Skeletal muscle satellite cell (primary cell): ENCODE results near the gene DDX31. TPM values are rescaled to one million over a fixed set of nuclear protein-coding genes. Genes with fewer than 3 reads are reported as not detected.
"Not testable (repeated sequence)": the region's sequence is repeated elsewhere in the genome, so short reads cannot be mapped to it uniquely, and the experiment has no call there.

ENCODE experiments used
- H3K27me3 ChIP-seq: 2 replicates; pipeline ENCODE4 v1.7.0; 2013; ENCODE audit warnings: low read length; ENCODE audit not compliant: control insufficient read depth, insufficient read depth
- H3K36me3 ChIP-seq: 2 replicates; pipeline ENCODE4 v1.7.0; 2013; ENCODE audit warnings: mild to moderate bottlenecking, control low read depth, low read length; ENCODE audit not compliant: insufficient read depth
- H3K4me1 ChIP-seq: 2 replicates; pipeline ENCODE4 v1.7.0; 2013; ENCODE audit warnings: low read length; ENCODE audit not compliant: control insufficient read depth, insufficient read depth
- H3K4me2 ChIP-seq: 2 replicates; pipeline ENCODE4 v1.7.0; 2013; ENCODE audit warnings: mild to moderate bottlenecking, low read length
- H3K4me3 ChIP-seq: 2 replicates; pipeline ENCODE4 v1.7.0; 2013; ENCODE audit warnings: low read length
- H3K9ac ChIP-seq: 2 replicates; pipeline ENCODE4 v1.7.0; 2013; ENCODE audit warnings: mild to moderate bottlenecking, low read depth, low read length, moderate library complexity
- H3K9me3 ChIP-seq: replicated peaks from 2 replicates; pipeline ENCODE4 v1.7.0; 2013; ENCODE audit warnings: mild to moderate bottlenecking, control low read depth, low read length
- total RNA-seq: library from RNA; depleted of rRNA; stranded (reverse); fragments of >200 nt; gene quantifications from 2 replicates; pipeline ENCODE4 v1.2.3, GENCODE V29; 2012; rRNA removed

DDX31 gene
- total RNA-seq: 15.1 and 16.2 TPM in 2 replicates

GRCh38 chr9:132669698-132670456 is at the start of gene DDX31:
Gene DDX31 (minus strand): TSS chr9:132669983. CDS start chr9:132669934, 49 bp downstream.
- H3K4me3 ChIP-seq: peak within 1 kb of the TSS; percentile 99
- peak within 1 kb of the TSS; percentile 99 for H3K4me2 ChIP-seq
- peak within 1 kb of the TSS; percentile 100 for H3K9ac ChIP-seq
- peaks cover 9% of the 10 kb centered on the region for H3K36me3 ChIP-seq
- H3K4me1 ChIP-seq: peaks cover 18% of the 10 kb centered on the region
- H3K27me3 ChIP-seq: no peaks in the 10 kb centered on the region
- no peaks in the 10 kb centered on the region for H3K9me3 ChIP-seq

DNA sequence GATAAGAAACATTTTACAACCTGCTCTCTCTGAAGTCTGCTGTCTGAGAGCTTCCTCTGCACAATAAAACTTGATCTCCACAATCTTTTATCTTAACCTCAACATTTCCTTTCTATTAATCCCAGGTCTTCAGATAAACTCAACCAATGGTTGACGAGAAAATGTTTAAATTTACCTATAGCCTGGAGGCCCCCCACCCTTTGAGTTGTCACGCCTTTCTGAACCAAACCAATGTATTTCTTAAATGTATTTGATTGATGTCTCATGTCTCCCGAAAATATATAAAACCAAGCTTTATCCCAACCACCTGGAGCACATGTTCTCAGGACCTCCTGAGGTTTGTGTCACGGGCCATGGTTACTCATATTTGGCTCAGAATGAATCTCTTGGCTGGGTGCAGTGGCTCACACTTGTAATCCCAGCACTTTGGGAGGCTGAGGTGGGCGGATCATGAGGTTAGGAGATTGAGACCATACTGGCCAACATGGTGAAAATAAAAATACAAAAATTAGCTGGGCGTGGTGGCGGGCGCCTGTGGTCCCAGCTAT is 48.7 kb upstream of the DDX31 start:
- H3K4me3 ChIP-seq, H3K4me1 ChIP-seq, H3K4me2 ChIP-seq, H3K9me3 ChIP-seq, H3K36me3 ChIP-seq, H3K9ac ChIP-seq: not testable (repeated sequence)
- peaks cover 36% of the 10 kb centered on the region for H3K27me3 ChIP-seq

GRCh38 chr9:132717326-132717945 is 47.7 kb upstream of the DDX31 start:
- no peaks in the 10 kb centered on the region for H3K36me3 ChIP-seq
- no peaks in the 10 kb centered on the region for H3K9me3 ChIP-seq
- no peak overlapping the region for H3K4me3 ChIP-seq
- no peak overlapping the region for H3K9ac ChIP-seq
- peaks cover 35% of the 10 kb centered on the region for H3K27me3 ChIP-seq
- H3K4me1 ChIP-seq: no peaks in the 10 kb centered on the region
- no peak overlapping the region for H3K4me2 ChIP-seq

GRCh38 chr9:132716007-132716406 is 46.2 kb upstream of the DDX31 start:
- no peaks in the 10 kb centered on the region for H3K36me3 ChIP-seq
- H3K27me3 ChIP-seq: peaks cover 26% of the 10 kb centered on the region
- H3K4me3 ChIP-seq: no peak overlapping the region
- H3K9me3 ChIP-seq: no peaks in the 10 kb centered on the region
- no peak overlapping the region for H3K4me2 ChIP-seq
- no peak overlapping the region for H3K9ac ChIP-seq
- H3K4me1 ChIP-seq: no peaks in the 10 kb centered on the region

- no peaks in the 10 kb centered on the region for H3K9me3 ChIP-seq
- no peaks in the 10 kb centered on the region for H3K4me1 ChIP-seq
- H3K4me2 ChIP-seq: no peak overlapping the region
- H3K27me3 ChIP-seq: peaks cover 26% of the 10 kb centered on the region
- no peak overlapping the region for H3K9ac ChIP-seq
- H3K4me3 ChIP-seq: no peak overlapping the region
- no peaks in the 10 kb centered on the region for H3K36me3 ChIP-seq
Observed at GRCh38 chr9:132712753-132713152, 43.0 kb upstream of the DDX31 start.

GRCh38 chr9:132711846-132712245 is 42.1 kb upstream of the DDX31 start:
- Histone ChIP-seq H3K36me3 (no peaks in the 10 kb centered on the region), H3K4me3 (no peak overlapping the region), H3K27me3 (peaks cover 17% of the 10 kb centered on the region), H3K4me2 (no peak overlapping the region), H3K9ac (no peak overlapping the region), H3K4me1 (no peaks in the 10 kb centered on the region), H3K9me3 (no peaks in the 10 kb centered on the region)

DNA sequence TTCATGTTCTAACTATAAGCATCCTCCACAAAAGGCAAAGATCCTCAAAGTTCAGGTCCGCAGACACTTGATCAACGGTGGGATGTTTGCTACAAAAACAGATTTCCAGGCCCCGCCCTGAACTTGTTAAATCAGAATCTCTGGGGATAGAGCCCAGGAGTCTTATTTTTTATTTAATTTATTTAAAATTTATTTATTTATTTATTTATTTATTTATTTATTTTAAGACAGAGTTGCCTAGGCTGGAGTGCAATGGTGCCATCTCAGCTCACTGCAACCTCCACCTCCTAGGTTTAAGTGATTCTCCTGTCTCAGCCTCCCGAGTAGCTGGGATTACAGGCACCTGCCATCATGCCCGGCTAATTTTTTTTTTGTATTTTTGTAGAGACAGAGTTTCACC is 41.4 kb upstream of the DDX31 start:
- H3K9me3 ChIP-seq, H3K36me3 ChIP-seq, H3K9ac ChIP-seq, H3K4me1 ChIP-seq, H3K4me2 ChIP-seq, H3K4me3 ChIP-seq: not testable (repeated sequence)
- H3K27me3 ChIP-seq: peaks cover 20% of the 10 kb centered on the region

DNA sequence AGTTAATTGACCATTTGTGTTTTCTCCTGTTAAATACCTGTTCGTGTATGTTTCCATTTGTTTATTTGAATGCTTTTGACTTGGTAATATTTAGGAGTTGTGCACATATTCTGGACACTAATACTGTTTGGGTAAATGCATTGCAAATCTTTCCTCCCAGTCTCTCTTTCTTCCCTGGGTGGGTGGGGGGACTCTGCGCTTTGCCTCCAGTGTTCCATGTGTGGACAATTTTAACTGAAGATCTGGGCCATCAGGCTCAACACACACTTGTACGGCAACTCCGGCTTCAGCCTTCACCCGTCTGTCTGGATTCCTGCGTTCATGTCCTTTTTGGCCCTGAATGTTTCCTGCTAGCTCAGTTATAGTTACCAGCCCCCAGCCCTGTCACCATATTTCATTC is 40.5 kb upstream of the DDX31 start:
- H3K9me3 ChIP-seq: no peaks in the 10 kb centered on the region
- H3K27me3 ChIP-seq: peaks cover 24% of the 10 kb centered on the region
- H3K36me3 ChIP-seq: no peaks in the 10 kb centered on the region
- no peaks in the 10 kb centered on the region for H3K4me1 ChIP-seq
- no peak overlapping the region for H3K4me3 ChIP-seq
- no peak overlapping the region for H3K4me2 ChIP-seq
- no peak overlapping the region for H3K9ac ChIP-seq

DNA sequence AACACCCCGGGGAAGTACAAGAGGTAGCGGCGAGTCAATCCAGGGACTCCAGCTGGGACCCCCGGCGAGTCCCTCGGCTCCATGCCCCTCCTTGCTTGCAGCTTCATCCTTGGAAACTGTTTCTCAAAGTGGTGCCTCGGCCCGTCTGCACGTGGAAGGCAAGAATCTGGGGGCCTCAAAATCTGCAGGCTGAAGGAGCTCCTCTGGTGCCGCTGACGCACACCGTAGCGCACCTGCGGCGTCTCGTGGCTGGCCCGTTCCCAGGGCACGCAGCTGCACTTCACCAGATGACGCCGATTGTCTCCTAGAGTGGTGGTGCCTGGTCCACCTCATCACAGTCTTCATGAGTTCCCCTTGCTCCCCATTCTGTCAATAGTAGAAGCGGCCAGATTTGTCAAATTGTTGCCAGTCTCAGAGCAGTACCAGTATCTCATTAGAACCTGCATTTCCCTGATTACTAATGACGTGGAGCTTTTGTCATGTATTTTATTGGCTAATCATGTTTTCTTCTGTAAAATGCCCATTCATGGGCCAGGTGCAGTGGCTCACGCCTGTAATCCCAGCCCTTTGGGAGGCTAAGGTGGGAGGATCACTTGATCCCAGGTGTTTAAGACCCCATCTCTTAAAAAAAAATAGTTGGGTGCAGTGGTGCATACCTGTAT is 39.1 kb upstream of the DDX31 start:
- no peak overlapping the region for H3K9ac ChIP-seq
- no peaks in the 10 kb centered on the region for H3K4me1 ChIP-seq
- H3K36me3 ChIP-seq: no peaks in the 10 kb centered on the region
- H3K9me3 ChIP-seq: no peaks in the 10 kb centered on the region
- H3K4me2 ChIP-seq: no peak overlapping the region
- no peak overlapping the region for H3K4me3 ChIP-seq
- H3K27me3 ChIP-seq: peaks cover 24% of the 10 kb centered on the region

DNA sequence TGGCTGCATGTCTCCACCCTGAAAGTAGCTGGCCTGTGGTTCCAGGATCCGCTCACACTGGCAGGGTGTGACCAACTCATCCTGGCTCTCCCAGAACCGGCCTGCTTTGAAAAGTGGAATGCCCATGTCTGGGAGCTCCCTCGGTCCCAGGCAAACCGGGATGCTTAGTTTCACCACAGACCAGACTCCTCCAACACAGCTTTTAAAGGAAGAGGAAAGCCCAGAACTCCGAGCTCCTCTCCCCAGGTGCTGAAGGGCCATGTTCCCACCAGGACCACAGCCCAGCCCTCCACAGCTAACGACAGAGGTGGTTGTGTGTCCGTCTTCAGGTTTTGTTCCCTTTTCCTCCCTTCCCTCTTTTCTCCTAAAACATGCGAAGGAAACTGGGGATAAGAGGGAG is 38.5 kb upstream of the DDX31 start:
- Histone ChIP-seq H3K27me3 (peaks cover 21% of the 10 kb centered on the region), H3K9ac (no peak overlapping the region), H3K36me3 (no peaks in the 10 kb centered on the region), H3K4me1 (no peaks in the 10 kb centered on the region), H3K9me3 (no peaks in the 10 kb centered on the region), H3K4me3 (no peak overlapping the region), H3K4me2 (no peak overlapping the region)

DNA sequence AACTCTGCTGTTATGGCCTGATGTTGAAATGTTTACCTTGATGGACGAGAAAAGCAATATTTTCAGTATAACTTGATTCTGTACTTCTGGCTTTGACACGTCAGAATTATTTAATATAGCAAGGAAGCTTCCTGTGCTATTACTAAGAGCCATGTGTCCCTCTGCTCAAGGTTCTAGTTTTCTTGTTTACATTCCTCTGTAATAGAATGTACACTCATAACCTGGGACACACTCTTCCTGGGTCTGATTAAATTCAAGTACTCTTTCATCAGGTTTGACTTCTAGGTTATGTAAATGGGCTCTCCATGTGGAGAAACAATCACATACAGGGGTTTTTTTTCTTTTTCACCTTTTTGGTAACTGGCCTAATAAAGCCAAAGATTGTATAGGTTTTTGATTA is 33.6 kb upstream of the DDX31 start:
- no peaks in the 10 kb centered on the region for H3K36me3 ChIP-seq
- no peak overlapping the region for H3K9ac ChIP-seq
- H3K4me1 ChIP-seq: no peaks in the 10 kb centered on the region
- H3K4me2 ChIP-seq: no peak overlapping the region
- no peak overlapping the region for H3K4me3 ChIP-seq
- peaks cover under 1% of the 10 kb centered on the region for H3K9me3 ChIP-seq
- peaks cover 7% of the 10 kb centered on the region for H3K27me3 ChIP-seq
